SU-DHL-6 (cell line): ENCODE results near the gene PSMA3.

Experiments
- EZH2phosphoT487 ChIP-seq: fragments of 200-600 bp; sonication (generic), shearing (Covaris generic); conservative IDR thresholded peaks from 2 replicates; pipeline ENCODE4 v1.6.1; 2018; ENCODE audit warnings: mild to moderate bottlenecking, antibody characterized with exemption, low read length, moderate library complexity, mixed read lengths
- TF ChIP-seq, protein P1 (sequence below): fragments of 200-600 bp; sonication (generic); IDR thresholded peaks from one replicate; pipeline ENCODE4 v1.5.1; 2017; ENCODE audit warnings: antibody characterized with exemption, mild to moderate bottlenecking, low read length, moderate library complexity; ENCODE audit not compliant: insufficient read depth, poor library complexity, severe bottlenecking

DNA sequence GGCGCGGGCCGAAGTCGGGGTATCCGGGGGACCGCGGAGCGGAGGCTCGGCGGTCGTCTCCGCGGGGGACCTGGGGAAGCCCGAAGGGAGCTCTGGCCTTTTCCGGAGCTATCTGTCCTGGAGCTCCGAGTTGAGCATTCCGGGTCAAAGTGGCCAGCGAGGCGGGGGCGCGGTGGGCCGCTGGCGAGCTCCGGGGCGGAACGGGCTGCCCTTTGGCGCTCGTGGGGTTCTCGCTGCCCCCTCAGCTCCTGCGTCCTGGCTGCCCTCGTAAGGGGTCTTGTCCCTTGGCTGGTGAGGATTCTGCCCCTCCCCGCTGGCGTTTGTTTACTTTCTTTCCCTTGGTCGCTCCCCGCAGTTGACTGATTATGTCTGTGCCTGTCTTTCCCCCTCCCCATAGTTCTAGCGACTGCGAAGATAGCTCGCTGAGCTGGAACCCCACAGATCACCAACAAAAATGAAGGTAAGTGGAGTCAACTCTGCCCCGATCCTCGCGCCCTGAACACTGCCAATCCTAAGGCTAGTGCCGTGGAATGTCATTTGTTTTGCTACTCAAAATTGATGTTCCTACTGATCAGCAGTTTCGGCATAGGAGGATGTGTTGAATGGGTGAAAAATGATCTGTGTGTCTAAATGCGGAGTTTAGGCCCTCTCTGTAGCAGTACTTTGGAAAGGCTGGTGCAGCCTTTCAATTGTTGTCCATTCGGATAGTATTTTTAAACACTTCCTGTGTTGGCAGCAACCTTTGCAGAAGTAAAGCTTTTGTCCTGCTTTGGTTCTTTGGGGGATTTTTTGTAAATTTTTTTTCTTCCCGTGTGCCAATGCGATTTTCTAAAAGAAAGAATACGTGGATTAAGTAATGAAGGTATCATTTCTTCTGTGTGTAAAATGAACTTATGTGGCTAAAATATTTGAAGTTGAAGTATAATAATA lies 55.0 kb downstream of the PSMA3 start:
- TF ChIP-seq, protein P1, sequence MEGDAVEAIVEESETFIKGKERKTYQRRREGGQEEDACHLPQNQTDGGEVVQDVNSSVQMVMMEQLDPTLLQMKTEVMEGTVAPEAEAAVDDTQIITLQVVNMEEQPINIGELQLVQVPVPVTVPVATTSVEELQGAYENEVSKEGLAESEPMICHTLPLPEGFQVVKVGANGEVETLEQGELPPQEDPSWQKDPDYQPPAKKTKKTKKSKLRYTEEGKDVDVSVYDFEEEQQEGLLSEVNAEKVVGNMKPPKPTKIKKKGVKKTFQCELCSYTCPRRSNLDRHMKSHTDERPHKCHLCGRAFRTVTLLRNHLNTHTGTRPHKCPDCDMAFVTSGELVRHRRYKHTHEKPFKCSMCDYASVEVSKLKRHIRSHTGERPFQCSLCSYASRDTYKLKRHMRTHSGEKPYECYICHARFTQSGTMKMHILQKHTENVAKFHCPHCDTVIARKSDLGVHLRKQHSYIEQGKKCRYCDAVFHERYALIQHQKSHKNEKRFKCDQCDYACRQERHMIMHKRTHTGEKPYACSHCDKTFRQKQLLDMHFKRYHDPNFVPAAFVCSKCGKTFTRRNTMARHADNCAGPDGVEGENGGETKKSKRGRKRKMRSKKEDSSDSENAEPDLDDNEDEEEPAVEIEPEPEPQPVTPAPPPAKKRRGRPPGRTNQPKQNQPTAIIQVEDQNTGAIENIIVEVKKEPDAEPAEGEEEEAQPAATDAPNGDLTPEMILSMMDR: no peak
- TF ChIP-seq EZH2phosphoT487: no peak
